AG08396 (cell line): ENCODE data around the gene WLS.
"Not testable (repeated sequence)": the region's sequence is repeated elsewhere in the genome, so short reads cannot be mapped to it uniquely, and the experiment has no call there.

Experiments
- DNase-seq: peaks from one replicate; pipeline ENCODE4 v3.0.0; 2012; ENCODE audit warnings: low spot score, mixed read lengths

Gene WLS

DNA sequence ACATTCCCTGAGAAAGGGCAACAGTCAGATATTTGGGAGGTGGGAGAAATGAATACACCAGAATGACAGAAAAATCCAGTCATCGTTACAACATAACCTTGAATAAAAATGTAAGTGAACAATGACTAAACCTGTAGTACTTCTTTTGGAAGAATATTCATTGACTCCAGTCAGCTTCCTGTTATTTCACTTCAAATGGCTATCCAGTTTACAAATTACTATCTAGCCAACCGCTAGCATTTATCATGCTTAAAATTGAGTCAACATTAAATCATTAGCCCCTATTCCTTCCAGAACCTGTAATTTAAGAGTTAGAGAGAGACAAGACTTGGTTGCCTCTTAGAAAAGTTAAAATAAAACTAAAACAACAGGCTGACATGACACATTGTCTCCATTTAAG is 33.6 kb downstream of the WLS start:
- no peak for DNase-seq

GRCh38 chr1:68197891-68198290 is 34.4 kb downstream of the WLS start:
- DNase-seq = no peak

GRCh38 chr1:68197461-68197860 is 34.9 kb downstream of the WLS start:
- DNase-seq = no peak

- DNase-seq = no peak
Measured at GRCh38 chr1:68196676-68197075, 35.6 kb downstream of the WLS start.

DNA sequence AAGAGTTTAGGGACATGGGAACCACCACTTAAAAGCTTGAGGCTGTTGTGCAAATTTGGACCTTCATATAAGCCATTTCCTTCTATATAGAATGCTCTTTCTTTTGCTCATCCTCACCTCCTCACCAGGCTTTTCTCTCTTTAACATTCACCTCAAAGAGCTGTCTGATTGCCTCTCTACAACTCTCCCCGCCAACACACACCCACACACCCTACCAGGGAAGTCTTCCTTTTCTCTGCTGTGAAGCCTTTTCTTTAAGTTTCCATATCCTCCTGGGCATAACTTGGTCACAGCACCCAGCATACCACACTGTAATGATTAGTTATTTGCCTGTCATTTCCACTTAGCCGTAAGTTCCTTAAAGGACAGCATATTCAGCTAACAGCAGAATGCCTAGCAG is 40.6 kb downstream of the WLS start:
- no peak for DNase-seq

DNA sequence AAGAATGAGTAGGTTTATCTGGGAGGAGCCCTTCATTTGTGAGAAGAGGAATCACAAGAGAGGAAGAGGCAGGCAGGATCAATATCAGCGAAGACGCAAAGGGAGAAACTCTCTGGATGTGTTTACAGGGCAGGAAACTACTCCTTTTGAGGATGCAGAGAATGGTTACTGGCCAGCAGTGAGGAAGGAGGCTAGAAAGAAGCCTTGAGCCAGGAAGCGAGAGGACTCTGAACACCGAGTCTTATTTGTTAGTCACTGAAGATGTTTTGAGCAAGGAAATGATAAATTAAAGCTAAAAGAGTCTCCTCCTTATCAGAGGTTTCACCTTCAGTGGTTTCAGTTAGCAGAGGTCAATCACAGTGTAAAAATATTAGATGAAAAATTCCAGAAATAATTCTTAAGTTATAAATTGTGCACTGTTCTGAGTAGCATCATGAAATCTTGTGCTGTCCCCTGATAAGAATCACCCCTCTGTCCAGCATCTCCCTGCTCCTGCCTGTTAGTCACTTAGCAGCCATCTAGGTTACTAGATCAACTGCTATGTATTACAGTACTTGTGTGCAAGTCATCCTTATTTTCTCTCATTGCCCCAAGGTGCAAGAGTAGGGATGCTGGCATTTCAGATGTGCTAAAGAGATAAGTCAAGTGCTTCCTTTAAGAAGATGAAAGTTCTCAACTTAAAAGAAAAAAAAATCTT is 43.5 kb downstream of the WLS start:
- DNase-seq = no peak

DNA sequence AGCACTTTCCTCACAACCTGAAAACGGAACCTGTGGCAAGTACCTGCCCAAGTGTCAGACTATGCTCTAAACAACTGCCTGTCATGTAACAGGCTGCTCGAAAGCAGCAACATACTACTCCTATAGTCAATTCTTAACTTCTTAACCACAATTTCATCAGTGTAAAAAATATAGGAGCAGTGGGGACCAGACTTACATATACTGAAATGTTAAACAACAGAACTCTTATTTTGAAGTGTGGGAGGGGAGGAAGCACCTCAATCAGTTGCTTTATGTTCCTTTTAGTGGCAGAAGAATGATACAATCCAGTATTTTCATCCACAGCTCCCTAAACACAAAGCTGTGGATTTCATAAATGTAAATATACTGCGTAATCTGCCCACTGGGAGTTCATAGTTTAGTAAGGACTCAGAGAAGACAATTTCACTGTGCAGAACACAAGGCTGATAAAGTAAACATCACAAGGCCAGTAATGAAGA is 44.2 kb downstream of the WLS start:
- DNase-seq = no peak

- DNase-seq = no peak
Measured at GRCh38 chr1:68185743-68186142, 46.6 kb downstream of the WLS start.

DNA sequence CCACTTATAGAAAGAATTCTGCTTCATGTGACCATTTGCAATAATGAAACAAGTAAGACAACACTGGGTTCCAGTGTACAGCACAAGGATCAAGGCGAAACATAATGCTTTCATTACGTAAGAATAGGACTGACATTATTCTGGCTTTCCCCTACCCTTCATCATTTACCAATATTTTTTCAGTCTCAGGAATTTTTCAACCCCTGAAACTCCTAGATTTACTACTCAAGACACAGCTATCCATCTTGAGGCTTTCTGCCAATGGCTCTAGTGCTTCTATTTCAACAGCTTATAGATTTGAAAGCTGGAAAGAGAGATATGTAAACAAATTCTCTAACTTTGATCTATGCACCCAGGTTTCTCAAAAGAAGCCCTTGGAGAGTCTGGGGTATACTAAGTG is 48.4 kb downstream of the WLS start:
- DNase-seq = no peak

- no peak for DNase-seq
Measured at GRCh38 chr1:68181165-68181556, 51.2 kb downstream of the WLS start.

- no peak for DNase-seq
Measured at GRCh38 chr1:68180441-68181164, 51.7 kb downstream of the WLS start.

DNA sequence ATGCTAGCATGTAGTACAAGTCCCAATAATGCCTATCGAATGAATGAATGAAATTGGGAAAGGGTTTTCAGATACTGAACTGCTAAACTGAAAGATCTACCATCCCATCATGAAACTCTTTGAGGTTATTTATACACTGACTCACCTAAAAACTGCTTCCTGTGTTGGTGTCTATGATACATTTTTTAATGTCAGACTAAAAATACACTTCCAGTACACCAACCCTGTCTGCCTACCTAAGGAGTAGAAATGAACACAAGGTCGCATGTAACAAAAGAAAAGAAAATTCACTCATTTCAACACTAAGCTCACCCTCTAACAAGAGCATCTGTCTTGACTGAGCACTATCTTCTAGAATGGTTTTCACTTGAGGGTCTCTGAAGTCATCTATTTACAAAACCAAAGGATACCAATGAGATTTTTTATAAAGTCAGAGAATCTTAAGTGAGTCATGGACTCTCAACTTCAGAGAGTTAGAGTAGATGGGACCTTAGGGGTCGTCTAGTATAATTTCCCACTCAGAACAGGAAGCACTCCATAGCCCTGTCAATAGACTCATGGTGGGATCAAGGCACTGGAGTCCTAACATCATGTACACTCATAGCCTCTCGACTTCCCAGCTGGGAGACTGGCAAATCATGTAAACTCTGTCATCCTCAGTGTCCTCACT is 53.4 kb downstream of the WLS start:
- no peak for DNase-seq

DNA sequence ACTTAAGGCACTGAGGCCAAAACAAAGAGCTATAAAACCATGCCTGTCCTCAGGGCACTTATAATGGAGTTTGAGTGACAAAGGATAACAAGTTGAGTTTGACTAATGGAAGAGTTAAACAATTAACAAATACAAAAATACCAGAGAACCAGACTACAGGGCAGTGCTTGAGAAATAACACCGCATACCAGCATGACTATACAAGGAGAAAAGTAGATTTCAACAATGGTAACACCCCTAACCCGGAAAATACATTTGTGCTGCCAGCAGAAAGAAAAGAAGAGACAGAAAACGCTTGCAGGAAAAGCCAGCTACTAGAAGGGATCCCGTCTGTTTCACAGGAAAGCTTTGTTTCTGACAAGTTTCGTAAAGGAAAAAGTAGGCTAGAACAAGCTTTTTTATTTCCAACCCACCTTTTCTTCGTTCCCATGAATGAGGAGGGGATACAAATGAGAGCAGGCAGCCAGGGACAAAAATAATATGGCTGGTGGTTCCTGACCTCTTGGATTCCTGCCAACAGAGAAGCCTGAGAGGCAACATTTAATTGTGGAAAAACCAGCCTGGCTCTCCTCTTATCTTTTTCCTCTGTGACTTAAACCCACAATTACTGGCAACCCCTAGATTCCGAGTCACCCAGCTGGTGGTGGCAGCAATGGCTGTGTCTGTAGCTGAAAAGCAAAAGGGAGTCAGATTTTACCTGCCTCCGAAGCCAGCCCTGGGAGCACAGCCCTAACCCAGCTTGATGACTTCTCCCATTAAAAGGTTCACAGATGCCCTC is 56.5 kb downstream of the WLS start:
- no peak for DNase-seq

DNA sequence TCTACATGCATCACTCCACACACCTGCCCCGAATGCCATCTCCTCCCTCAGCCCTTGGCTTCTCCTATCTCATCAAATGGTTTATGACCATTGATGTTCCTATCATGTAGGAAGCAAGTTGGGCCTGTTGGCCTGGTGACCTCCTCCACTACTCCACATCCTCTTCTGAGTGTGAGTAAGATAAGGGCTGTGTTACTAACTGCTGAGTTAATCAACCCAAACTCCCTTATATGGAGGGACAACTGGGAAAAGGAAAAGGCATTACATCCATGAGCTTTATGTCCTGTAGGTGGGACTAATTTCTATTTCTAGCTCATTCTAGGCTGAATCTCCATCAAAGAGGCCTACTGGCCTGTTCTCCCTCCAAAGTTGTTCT is 57.6 kb downstream of the WLS start:
- peak; percentile 32 for DNase-seq

DNA sequence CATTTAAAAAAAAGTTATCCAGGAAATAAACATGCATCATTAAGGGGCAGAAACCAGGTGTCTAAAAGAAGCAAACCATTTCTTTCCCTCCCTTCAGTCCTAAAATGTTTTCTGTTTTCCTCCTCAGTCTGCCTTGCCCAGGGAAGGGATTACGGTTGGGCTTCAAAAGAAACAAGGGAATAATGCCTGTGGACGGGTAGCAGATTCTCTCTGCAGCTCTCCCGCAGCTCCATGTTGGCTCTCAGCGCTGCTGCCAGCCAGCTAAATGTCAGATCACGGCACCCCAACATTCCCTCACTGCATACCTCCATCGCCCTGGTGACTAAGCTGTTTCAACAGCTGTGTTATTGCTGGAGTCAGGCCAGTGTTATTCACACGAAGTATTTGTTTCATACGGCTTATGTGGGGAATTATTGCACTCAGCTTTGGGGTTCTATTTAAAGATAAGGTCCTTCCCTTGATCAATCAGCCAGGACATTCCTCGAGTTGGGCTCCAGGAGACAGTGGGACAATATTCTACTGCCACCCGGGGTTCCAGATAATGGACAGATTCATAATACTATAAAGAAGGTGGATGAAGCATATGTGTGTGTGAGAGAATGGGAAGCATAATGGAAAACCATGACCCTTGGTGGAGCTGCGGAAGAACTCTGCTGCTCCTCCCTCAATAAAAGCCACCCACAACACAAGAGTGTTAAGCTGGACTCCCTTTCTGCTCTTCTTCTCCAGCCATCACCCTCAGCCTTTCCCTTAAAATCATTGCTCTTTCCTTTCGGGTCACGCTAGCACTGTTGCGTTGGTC is 58.2 kb downstream of the WLS start:
- DNase-seq = peak; percentile 85

- DNase-seq = no peak
Measured at GRCh38 chr1:68173283-68173935, 58.9 kb downstream of the WLS start.

DNA sequence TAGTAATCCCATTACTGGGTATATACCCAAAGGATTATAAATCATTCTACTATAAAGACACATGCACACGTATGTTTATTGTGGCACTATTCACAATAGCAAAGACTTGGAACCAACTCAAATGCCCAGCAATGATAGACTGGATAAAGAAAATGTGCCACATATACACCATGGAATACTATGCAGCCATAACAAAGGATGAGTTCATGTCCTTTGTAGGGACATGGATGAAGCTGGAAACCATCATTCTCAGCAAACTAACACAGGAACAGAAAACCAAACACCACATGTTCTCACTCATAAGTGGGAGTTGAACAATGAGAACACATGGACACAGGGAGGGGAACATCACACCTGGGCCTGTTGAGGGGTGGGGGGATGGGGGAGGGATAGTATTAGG is 60.5 kb downstream of the WLS start:
- not testable (repeated sequence) for DNase-seq

GRCh38 chr1:68168545-68169171 is 63.7 kb downstream of the WLS start:
- no peak for DNase-seq

DNA sequence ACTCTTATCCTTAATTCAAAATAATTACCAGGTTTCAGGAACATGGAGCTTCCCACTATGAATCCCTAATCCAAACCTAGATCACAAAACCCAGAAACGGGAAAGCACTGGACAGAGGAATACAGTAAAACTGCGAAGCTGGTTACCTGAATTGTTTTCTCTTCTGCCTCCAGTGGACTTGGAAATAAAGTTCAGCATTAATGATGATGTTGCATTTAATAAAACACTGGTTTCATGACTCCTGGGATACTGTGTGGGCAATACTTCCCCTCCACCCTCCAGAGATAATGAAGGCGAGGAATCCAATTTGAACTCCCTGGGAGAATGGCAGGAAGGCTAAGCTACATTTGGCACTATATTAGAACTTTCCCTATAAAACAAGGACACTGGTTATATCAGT is 65.1 kb downstream of the WLS start:
- DNase-seq = no peak

DNA sequence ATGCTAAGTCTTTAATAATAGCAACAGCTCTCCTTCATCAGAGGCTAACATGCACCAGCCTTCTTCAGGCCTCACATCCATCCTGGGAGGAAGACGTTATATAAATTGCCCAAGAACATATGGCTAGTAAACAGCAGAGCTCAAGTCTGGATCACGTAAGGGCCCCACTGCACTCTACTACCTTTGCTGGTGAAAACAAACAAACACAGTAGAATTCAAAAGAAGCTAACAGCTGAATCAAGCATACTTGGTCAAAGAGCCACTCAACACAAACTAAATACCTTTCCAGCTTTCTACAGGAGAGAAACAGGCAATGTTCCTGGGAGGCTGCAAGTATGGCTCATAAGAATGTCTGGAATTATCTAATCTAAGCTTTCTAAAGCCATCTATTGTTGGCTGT is 66.0 kb downstream of the WLS start:
- DNase-seq = no peak

DNA sequence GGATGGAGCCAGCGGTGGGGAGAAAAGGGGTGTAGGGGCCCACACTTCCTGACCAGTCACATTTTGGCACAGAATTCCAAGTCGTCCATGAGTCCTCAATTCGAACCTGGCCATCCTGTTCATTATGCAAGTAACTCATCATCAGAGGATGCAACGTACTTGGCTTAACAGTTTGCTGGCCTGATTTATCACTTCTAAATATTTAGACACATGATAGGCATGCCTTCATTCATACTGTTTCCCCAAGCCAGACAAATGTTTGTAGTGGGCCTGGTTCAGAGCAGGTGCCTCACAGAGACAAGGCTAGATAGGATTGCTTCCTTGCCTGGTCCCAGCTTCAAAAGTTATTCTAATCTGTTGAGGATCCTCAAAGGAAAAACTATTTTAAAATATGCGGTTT is 66.7 kb downstream of the WLS start:
- no peak for DNase-seq
